ENCODE measurements around the gene RAET1L. TPM values are rescaled to one million over a fixed set of nuclear protein-coding genes. Genes with fewer than 3 reads are reported as not detected.
"Not testable (repeated sequence)": the region's sequence is repeated elsewhere in the genome, so short reads cannot be mapped to it uniquely, and the experiment has no call there.

The RAET1L gene
- total RNA-seq, 2 donors from 2014 or later, result not detected

GRCh38 chr6:149977221-149977620, 48.1 kb downstream of the RAET1L start:
- intact Hi-C loops (cut with DNase I), result no loop called here
- no peak for ATAC-seq
- DNase-seq, result no peak

- ATAC-seq, result no peak
- no peak for DNase-seq
- intact Hi-C loops (cut with DNase I), result no loop called here
Observed at GRCh38 chr6:149975400-149975799, 49.9 kb downstream of the RAET1L start.

- intact Hi-C loops (cut with DNase I), result no loop called here
- no peak for DNase-seq
- no peak for ATAC-seq
Observed at GRCh38 chr6:149974825-149975224, 50.5 kb downstream of the RAET1L start.

GRCh38 chr6:149974394-149974793, 50.9 kb downstream of the RAET1L start:
- not testable (repeated sequence) for ATAC-seq

DNA sequence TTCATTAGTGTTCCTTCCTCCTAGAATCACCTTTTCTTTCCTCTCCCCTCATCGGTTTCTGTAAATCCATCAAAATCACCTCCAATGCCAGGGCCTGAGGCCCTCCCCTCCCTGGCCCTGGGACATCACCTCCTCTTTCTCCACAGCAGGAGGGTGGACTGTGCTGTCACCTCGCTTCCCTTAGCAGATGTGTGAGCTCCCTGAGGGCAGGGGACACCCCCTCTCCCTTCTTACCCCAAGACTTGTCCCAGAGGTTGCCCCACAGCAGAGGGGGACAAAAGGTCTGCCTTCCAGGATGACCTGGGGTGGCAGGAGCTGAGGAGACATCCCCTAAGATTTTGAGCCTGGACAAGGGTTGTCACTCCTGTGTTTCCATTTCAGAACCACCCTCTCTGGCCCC, 55.7 kb downstream of the RAET1L start:
- DNase-seq, result no peak
- intact Hi-C loops (cut with DNase I), result no loop called here
- no peak for ATAC-seq

More at GRCh38 chr6:149974394-149974793, 50.9 kb downstream of the RAET1L start:
- DNase-seq; intact Hi-C loops (cut with DNase I): not testable (repeated sequence)

DNA sequence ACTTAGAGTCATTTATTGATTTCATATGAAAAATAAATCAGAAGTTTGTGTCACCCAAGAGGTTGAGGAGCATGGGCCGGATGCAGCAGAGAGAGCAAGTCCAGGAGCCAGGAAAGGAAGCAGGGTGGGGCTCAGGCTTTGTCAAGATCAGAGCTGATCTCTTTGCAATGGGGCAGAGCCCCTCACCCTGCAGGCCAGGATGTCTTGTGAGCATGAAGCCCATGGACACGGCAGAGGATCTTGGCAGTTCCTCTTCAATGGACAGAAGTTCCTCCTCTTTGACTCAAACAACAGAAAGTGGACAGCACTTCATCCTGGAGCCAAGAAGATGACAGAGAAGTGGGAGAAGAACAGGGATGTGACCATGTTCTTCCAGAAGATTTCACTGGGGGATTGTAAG, 56.4 kb downstream of the RAET1L start:
- ATAC-seq; intact Hi-C loops (cut with DNase I); DNase-seq: not testable (repeated sequence)

Other genes starting within 250 kb of the RAET1L start
- gene LRP11, start 161.2 kb downstream of the RAET1L start, total RNA-seq, result 10 to 100 TPM; 15.5 to 25.7 TPM
- 1 to 10 TPM in 1 of 2 donors, under 1 TPM in 1; 0.89 to 1.2 TPM for gene RAET1E, start 127.4 kb downstream of the RAET1L start, total RNA-seq
- gene RAET1G, start 102.4 kb downstream of the RAET1L start, total RNA-seq, result 1 to 10 TPM in 1 of 2 donors, under 1 TPM in 1; 0.55 to 1.1 TPM
- 1 to 10 TPM in 1 of 2 donors, under 1 TPM in 1; 0.71 to 1.1 TPM for gene ULBP2, start 83.5 kb downstream of the RAET1L start, total RNA-seq
- gene ULBP1, start 61.6 kb downstream of the RAET1L start, total RNA-seq, result under 1 TPM; 0.08 to 0.12 TPM
- 1 to 10 TPM in 1 of 2 donors, under 1 TPM in 1; 0.60 to 1.4 TPM for gene ULBP3, start 43.6 kb upstream of the RAET1L start, total RNA-seq
- 100 to 1,000 TPM in 1 of 2 donors, 10 to 100 TPM in 1; 94.9 to 114 TPM for gene PPP1R14C, start 117.5 kb upstream of the RAET1L start, total RNA-seq